Measurements from ENCODE around the gene CUX1.

DNA sequence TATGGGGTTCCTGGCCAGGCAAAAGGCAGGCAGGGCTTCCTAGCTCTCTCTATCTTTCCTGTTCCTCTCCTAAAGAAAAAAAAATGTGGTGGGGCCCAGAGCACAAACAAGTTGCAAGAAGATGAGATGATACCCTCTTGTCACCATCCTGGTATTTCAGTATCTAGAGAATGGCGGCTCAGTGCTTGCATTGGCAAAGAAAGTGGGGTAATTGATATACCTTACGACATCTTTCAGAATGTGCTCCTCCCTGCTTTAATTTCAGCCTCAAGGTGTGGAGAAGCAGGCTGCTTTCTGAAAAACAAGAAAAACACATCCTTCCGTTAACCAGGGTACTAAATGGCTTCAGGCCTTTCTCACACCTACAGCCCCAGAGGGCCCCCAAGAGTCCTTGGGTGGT is 34.5 kb upstream of the CUX1 start:
- TF ChIP-seq CTCF (IDR thresholded peaks at IDR 0.05; ENCODE audit: low read length) (no peak), EZH2phosphoT487 (IDR thresholded peaks at IDR 0.05; ENCODE audit: low read length) (no peak), EZH2 (optimal IDR thresholded peaks at IDR 0.05; ENCODE audit: low read depth, low read length) (no peak)

All from MM.1S (cell line).